GM10248 (cell line): ENCODE measurements around the gene SLC9C2.
"Not testable (repeated sequence)": the region's sequence is repeated elsewhere in the genome, so short reads cannot be mapped to it uniquely, and the experiment has no call there.

Source experiments
- CTCF ChIA-PET: fragments of 300-600 bp; sonication (Branson Sonifier 250); formaldehyde crosslinking; extraction: SDS; loops from one replicate; lab custom pipeline; 2021; ENCODE audit warnings: antibody characterized with exemption; lab: Yijun Ruan, JAX
- POLR2A ChIA-PET: fragments of 350-650 bp; sonication (Branson Sonifier 250); formaldehyde crosslinking; extraction: SDS; loops from one replicate; lab custom pipeline; 2020; ENCODE audit warnings: antibody characterized with exemption; lab: Yijun Ruan, JAX
- DNase-seq: peaks from one replicate; pipeline ENCODE4 v3.0.0; 2012; ENCODE audit errors: extremely low spot score
- CTCF ChIP-seq: IDR thresholded peaks from 2 replicates; pipeline ENCODE4 v1.5.1; 2012; ENCODE audit warnings: mild to moderate bottlenecking, low read depth; ENCODE audit errors: extremely low read depth, missing control alignments, control extremely low read depth

Gene SLC9C2

GRCh38 chr1:173502104-173502503, 100.8 kb downstream of the SLC9C2 start:
- TF ChIP-seq CTCF, result no peak
- no peak for DNase-seq
- ChIA-PET POLR2A (no interaction called here), CTCF (no interaction called here)

- no peak for DNase-seq
- ChIA-PET CTCF (no interaction called here), POLR2A (no interaction called here)
- TF ChIP-seq CTCF, result no peak
Observed at GRCh38 chr1:173499729-173500128, 103.1 kb downstream of the SLC9C2 start.

- ChIA-PET POLR2A (no interaction called here), CTCF (no interaction called here)
- TF ChIP-seq CTCF, result no peak
- no peak for DNase-seq
Observed at GRCh38 chr1:173496757-173497320, 106.0 kb downstream of the SLC9C2 start.

GRCh38 chr1:173495609-173496267, 107.1 kb downstream of the SLC9C2 start:
- TF ChIP-seq CTCF, result no peak
- DNase-seq, result no peak
- POLR2A ChIA-PET, result no interaction called here
- CTCF ChIA-PET, result no interaction called here

- POLR2A ChIA-PET, result not testable (repeated sequence)
- CTCF ChIA-PET, result interaction anchor here (1.3 kb wide), 1 partner anchor 79 kb away, joined by 3 read pairs; no protein-coding TSS in a partner anchor
Observed at GRCh38 chr1:173493125-173493524, 109.7 kb downstream of the SLC9C2 start.

GRCh38 chr1:173491508-173491907, 111.4 kb downstream of the SLC9C2 start:
- ChIA-PET CTCF (interaction anchor here (1.0 to 1.7 kb wide), 2 partner anchors 10 to 13 kb away, joined by 3 to 4 read pairs; no protein-coding TSS in a partner anchor), POLR2A (no interaction called here)
- no peak for DNase-seq
- TF ChIP-seq CTCF, result no peak

More at GRCh38 chr1:173493125-173493524, 109.7 kb downstream of the SLC9C2 start:
- DNase-seq, result not testable (repeated sequence)

GRCh38 chr1:173489929-173490328, 112.9 kb downstream of the SLC9C2 start:
- DNase-seq, result no peak
- TF ChIP-seq CTCF, result no peak
- ChIA-PET CTCF (interaction anchor here (1.7 kb wide), 1 partner anchor 14 kb away, joined by 4 read pairs; no protein-coding TSS in a partner anchor), POLR2A (no interaction called here)
